GM18858 (cell line): ENCODE results near the gene TIPARP.
"Not testable (repeated sequence)": the region's sequence is repeated elsewhere in the genome, so short reads cannot be mapped to it uniquely, and the experiment has no call there.

Source experiments
- ATAC-seq: cut with Tn5 transposase; IDR thresholded peaks from one replicate; pipeline ENCODE4 v1.9.1; 2021; ENCODE audit not compliant: unreplicated experiment

Gene TIPARP

DNA sequence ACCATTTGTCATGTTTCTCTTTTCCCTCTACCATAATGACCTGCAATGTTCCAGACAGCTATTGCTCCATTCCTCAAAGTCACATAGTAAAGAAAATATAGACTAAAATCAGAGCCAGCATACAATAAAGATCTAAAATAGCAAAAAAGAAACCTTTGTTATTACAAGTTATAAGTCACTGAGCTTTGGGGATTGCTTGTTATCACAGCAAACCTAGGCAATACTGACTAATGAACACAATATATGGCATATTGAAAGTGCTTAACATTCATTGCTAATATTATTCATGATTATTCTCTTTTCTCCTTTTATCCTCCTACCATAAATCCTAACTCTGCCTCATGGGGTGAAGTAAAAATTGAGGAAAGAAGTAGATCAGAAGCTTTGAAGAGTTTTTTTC, 27.4 kb upstream of the TIPARP start:
- ATAC-seq = no peak

DNA sequence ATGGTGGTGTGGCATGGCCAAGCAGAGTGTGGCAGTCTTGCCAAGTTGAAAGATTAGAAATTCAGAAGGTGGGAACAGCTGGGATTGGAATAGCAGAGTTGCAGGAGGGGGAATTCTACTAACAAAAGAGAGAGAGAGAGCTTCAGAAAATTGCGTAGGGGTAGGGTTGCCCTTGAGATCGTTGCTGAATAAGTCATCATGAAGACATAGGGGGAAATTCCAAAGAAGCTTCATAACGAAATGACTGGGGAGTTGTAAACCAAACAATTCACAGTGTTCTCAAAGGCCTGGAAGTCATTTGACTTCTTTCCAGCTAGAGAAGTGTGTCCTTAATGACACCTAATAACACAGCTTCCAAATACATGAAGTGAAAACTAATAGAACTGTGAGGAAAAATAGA, 26.3 kb upstream of the TIPARP start:
- no peak for ATAC-seq

DNA sequence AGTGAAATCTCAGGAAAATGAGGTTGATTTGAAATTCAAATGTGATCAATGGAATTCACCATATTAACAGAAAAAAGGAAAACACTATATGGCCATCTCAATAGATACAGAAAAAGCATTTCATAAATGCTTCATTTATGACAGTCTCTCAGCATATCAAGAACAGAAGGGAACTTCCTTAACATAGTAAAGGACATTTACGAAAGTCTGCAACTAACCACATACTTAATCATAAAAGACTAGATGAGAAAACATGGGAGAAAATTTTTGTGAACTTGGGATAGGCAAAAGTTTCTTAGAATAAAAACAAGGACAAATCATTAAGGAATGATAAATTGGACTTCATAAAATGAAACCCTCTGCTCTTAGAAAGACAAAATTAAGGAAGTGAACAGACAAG, 24.7 kb upstream of the TIPARP start:
- no peak for ATAC-seq

DNA sequence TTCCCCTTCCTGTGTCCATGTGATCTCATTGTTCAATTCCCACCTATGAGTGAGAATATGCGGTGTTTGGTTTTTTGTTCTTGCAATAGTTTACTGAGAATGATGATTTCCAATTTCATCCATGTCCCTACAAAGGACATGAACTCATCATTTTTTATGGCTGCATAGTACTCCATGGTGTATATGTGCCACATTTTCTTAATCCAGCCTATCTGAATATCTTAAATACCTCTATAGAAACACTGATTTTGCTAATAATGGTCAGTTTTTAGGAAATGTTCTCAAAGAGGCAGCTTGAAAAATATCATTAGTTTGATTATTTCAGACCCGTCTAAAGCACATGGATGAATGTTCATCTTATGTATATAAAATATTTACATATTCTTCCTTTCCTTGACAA, 21.7 kb upstream of the TIPARP start:
- not testable (repeated sequence) for ATAC-seq

DNA sequence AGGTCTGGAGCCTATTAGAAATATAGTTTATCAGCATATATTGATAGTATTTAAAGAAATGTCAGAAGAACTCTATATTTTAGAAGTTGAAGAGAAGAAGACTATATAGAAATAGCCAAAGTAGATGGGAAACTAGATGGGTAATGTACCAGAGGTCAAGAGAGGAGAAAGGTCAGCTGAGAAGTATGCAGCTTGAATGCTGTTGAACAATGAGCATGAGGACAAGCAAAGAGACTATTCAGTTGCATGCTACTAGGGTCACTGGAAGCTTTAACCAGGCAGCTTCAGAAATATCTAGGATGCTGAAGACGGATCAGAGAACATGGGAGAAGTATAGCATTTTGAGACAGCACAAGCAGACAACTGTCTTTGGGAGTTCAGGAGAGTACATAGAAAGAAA, 19.6 kb upstream of the TIPARP start:
- no peak for ATAC-seq

DNA sequence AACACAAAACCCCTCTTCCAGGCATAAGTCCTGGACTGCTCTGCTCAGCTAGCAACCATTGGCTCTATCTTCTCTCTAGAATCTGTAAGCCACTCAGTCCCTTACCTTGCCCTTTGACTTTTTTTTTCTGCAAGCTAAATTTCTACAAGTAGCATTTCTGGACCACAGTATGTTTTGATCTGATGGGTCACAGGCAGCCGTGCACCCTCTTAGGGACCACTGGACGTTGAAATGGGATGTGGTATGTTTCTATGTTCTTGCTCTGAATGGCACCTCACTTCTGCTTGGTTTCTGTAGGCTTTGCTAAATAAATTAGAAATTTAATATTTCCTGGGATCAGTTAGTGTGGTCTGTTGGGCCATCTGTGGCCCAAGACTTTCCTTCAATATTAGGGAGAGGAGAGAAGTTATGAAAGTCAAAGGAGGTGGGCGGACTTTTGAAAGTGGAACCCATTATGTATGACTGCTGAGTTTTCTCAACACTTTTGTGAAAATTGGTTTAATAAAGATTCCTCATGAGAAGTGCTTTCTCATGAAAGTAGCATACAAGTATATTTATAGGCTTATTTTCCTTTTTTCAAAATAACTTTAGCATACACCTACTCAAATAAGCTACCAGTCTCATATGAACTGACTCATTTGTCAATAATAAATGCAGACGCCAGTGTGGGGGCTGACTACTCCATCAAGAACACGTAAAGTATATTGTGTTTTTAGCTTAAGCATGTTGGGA, 18.4 kb upstream of the TIPARP start:
- ATAC-seq = peak; percentile 58

DNA sequence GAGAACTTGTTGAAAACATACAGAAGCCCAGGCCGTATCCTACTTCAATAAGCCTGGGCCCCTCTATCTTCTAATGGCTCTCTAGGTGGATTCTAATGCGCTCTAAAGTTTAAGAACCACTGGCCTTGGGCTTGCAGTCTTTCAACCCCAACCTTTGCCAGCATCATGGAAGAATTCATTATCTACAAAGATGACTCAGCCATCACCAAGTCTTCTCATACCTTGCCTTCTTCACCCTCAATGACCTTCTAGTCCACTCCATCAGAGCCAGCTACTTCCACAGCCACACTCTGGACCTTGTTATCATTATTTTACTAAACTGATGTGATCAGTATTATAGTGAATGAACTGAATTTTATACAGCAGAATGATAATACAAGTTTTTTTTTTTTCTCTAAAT, 16.9 kb upstream of the TIPARP start:
- no peak for ATAC-seq

DNA sequence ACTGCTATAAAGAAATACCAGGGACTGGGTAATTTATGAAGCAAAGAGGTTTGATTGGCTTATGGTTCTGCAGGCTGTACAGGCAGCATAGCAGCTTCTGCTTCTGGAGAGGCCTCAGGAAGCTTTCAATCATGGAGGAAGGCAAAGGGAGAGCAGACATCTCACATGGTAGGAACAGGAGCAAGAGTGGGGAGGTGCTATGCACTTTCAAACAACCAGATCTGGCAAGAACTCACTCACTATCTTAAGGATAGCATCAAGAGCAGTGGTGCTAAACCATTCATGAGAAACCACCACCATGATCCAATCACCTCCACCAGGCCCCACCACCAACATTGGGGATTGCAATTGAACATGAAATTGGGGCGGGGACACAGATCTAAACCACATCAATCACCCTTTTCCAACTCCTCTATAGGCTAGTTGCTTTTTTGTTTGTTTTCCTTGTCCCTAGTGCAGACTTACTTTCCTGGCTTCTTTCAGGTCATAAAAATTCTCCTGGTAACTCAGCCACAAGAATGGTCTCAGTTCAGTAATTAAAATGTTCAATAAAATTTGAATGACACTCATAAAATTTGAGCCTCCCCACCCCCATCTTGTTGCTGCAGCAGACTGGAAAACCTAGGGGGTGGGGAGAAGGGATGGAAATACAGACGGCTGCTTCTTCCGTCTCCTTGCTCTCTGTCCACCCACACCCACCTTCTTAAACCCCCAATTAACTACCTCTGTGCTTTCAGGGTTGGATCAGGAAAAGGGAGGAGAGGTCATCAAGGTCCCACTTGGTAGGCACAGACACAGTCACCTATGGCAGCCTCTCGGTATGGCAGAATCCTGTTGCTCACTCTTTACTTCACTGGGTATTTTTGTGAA, 16.3 kb upstream of the TIPARP start:
- no peak for ATAC-seq

DNA sequence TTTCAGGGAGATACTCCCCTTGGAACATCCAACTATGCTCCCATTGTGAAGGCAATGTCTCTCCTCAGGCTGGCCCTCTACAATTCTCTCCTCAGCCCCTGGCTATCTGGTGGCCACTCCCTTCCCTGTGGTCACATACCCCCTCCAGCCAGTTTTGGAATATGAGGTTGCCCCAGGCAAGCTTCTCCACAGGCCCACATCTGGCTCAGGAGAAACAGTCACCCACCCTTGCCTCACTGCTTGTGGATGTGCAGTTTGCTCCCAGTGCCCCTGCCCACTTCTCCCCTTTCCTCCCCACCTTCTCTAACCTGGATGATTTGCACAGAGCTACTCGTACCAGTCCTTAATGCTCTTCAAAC, 15.7 kb upstream of the TIPARP start:
- ATAC-seq = no peak

DNA sequence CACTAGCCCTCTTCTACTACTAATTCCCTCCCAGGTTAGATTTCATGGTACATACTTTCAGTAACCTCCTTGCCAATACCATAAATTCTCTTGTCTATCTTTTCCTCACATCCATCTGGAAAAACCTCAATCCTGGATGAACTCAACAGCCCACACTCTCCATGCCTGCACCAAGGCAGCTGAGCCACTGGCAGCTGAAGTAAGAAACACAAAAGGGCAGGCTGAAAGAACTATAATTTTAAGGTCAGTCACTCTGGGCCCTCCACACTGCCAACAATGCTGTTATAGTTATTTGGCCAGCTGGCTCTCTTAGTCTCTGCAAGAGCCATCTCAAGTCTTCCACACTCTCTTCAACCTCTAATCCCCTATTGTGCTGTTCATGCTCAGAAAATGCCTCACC, 15.1 kb upstream of the TIPARP start:
- no peak for ATAC-seq

DNA sequence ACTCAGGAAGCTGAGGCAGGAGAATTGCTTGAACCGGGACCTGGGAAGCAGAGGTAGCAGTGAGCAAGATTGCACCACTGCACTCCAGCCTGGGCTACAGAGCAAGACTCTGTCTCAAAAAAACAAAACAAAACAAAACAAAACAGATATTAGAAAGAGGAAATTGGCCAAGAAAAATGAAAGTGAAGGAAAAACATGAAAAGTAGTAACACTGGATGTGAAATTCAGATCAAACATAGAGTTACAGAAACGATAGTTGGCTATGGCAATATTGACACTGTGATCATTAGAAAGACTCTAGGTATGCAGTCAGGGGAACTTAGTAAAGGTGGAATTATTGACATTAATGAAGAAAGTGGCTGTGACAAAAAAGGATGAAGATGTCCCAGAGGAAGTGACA, 13.2 kb upstream of the TIPARP start:
- ATAC-seq = no peak

DNA sequence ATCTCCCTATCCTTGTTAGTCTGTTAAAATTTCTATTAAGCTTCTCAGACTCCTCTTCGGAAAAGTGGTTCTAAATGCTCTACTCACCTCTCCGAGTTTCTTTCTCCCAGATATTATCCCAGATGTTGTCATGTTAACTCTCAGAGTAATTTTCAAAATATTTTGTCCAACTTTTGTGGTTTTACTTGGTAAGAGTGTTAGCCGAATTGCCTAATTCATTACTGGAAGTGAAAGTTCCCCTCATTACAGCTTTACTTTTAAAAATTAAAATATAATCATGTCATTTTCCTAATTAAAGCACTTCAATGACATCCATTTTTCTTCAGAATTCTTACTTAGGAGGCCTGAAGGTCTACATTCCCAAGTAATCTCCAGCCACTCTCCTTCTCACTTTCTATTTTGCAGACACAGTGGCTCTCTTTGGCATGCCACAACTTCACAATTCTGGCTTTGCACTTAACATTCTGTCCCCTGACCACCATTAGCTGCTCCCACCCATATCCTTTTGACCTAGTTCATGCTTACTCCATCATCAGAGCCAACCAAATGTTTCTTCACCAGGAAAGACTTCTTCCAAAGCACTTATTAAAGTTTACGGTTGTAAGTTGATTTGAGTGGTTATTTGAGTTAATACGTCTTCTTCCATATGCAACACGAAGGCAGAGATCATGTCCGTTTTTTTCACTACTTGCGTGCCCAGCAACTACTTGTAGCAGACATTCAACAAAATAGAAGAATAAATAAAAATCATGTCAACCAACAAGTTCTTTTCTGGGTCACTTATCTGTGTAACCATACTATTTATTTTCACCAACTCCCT, 10.2 kb upstream of the TIPARP start:
- no peak for ATAC-seq

DNA sequence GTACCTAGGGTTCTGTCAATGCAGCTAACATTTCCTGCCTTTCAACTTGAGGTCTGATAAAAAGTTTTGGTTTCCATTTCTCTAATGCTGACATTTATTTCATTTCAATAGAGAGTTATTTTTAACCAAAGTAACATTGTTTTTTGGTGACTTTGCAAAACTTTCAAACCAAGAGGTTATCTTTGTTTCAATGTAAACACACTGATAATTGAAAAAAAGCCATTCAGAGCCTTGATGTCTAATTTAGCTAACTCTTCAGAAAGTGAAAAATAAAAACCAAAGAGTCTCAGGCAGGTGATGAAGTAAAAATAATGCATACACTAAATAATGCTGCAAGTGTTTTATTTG, 9.6 kb upstream of the TIPARP start:
- ATAC-seq = peak; percentile 69

DNA sequence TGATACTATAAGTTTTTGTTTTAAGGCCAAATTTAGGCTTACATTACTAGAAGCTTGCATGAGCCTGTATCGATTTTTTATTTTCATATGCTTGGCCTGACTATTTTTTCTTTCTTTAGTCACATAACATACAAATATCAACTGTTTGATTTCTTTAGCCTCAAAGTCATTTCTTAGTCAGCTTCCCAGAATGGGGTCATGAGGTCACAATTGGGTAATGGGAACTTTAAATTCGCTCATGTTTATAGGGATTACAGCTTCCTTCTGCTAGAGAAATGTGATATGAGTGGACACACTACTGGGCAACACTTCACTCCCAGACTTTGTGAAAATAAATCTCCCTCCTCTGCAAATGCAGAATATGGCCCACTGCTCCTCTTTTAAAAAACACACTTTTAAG, 9.1 kb upstream of the TIPARP start:
- peak; percentile 1 for ATAC-seq

DNA sequence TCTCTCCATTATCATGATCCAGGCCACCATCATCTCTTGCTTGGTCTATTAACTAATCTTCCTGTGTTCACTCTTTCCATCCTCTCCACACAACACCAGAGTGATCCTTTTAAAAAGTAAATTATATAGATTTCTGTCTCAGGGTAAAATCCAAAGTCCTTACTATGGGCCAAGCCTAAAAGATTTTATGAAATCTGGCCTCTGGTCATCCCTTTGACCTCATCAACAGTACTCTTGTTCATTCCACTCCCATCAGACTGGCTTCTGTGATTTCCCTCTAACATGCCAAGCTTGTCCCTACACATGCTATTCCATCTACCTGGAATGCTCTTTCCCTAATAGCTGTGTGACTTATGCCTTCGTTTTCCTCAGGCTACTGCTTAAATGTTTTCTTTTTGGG, 8.3 kb upstream of the TIPARP start:
- no peak for ATAC-seq

DNA sequence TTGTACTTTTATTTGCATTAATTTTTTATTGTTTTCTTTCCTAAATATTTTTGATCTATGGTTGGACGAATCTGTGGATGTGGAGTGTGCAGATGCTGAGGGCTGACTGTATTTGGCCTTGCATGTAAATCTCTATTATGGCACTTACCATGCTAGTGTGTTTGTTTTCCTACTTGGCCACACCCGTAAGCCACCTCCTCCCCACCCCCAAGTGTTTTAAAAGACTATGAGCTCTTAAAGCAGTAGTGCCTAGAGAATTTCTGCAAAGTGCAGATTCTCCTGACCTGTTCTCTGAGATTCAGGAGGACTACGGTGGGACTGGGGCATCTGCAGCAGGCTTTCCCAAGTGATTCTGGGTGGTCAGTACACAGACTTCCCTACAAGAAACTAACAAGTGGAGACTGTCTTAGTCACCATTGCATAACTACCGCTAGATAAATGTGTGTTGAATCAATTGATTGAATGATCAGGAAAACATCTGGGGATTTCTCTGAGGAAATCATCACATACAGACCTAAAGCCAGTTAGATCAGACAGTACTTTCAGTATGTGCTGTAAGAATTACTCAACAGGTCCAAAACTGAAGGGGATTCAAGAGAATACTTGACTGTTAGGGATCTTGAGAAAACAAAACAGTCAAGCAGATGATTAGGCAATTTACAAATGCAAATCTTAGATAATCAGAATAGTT, 6.2 kb upstream of the TIPARP start:
- ATAC-seq = no peak

DNA sequence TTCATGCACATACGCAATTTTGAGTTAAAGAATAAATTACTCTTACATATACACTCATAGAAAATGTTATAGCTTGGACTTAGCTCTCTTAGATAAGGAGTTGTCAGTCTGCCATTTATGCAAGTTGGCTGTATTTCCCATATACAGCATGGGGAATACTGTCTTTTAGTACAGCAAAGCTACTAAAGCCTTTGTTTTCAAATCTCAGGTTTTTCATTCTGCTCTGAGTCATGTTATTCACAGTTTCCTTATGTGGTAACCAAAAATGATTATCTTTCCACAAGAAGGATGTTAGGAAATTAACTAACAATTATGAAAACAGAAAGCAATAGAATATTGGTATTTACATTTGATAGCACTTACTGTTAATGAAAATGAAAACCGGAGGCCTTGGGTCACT, 4.3 kb upstream of the TIPARP start:
- ATAC-seq = no peak

DNA sequence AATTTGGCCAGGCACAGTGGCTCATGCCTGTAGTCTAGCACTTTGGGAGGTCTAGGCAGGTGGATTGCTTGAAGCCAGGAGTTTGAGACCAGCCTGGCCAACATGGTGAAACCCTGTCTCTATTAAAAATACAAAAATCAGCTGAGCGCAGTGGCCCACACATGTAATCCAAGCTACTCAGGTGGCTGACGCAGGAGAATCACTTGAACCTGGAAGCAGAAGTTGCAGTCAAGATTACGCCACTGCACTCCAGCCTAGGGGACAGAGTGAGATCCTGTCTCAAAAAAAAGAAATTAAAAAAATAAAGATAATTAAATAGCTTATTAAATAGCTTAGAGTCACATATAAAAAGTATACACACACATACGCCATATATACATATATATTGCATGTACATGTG, 3.7 kb upstream of the TIPARP start:
- ATAC-seq = no peak

DNA sequence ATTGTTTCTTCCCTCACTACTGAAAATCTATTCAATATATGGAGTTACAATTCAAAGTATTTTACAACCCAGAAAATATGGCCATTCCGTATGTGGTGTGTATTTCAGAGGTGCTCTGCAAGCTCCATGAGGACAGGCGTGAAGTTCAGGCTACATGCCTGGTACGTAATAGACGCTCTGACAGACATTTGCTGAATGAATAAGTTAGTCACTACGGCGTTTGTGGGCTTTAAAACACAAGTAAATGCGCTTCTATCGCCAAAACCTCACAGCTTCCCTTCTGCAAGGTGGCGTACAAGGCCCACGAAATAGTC, 701 bp upstream of the TIPARP start:
- no peak for ATAC-seq

DNA sequence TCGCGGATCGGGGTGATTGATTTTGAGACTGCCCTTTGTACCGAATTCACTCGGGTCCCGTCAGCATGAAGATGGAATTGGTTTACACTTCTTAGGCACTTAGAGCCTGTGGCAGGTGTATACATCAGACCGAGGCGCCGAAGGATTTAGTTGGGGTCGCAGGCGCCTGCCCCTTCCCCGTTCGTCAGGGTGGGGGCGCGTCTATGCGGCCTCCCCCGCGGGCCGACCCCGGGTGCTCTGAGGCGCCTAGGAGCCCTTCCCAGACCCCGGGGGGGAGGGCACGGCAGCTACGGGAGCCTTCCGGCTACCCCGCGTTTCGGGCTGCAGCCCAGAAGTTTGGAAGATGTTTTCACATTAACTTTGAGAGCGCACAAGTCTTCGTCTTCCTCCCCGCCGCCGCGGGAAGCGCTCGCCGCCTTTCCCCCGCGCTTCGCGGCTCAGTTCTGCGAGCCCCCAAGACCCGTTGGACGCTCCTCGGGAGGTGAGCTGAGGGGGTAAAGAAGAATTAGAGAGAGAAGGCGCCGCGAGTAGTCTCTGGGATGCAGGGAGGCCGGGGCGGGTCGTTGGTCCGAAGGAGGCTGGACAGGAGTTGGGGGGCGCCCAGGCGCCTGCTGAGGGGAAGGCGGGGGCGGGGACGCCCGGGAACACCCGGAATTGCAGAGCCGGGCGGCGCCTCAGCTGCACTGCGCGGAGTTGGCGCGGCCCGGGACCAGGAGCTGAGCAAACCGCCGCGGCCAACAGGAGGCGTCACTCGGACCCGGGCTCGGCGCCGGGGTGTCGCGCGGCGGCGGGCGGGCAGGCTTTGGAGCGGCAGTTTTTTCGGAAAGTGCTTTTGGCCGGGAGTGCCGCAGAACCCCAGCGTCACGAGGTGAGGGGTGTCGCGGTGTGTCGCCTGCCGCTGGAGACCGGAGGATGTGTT, 780 bp downstream of the TIPARP start:
- no peak for ATAC-seq
